CD14-positive monocyte (primary cell): ENCODE results near the gene SMAD3. TPM values are rescaled to one million over a fixed set of nuclear protein-coding genes. Genes with fewer than 3 reads are reported as not detected.

Experiments
- DNase-seq, 3 donors: peaks; one replicate each; pipeline ENCODE4 v3.0.0-alpha.2; 2011 to 2022
- H2AFZ ChIP-seq: 2 replicates; pipeline ENCODE4 v1.6.0; 2012; ENCODE audit warnings: mild to moderate bottlenecking, low read depth, low read length, inconsistent platforms; ENCODE audit not compliant: insufficient read depth, poor library complexity, severe bottlenecking
- H3K27ac ChIP-seq, 2 donors: 1 replicate in 1 of 2; 2 replicates in 1 of 2; pipeline ENCODE4 v1.5.1; 2012 to 2013; ENCODE audit warnings: low read length in 2 of 2, control low read depth in 1 of 2, inconsistent platforms in 1 of 2, low read depth in 1 of 2, mild to moderate bottlenecking in 1 of 2
- H3K27me3 ChIP-seq, 2 donors: one replicate each; pipeline versions ENCODE4 v1.6.0 to v1.6.1; 2011 to 2013; ENCODE audit warnings: low read length in 2 of 2; ENCODE audit not compliant: control insufficient read depth in 2 of 2, insufficient read depth in 2 of 2
- H3K36me3 ChIP-seq, 2 donors: replicated peaks in 1 of 2; 1 replicate in 1 of 2; 2 replicates in 1 of 2; pipeline versions ENCODE4 v1.5.1 to v1.6.1; 2012 to 2013; ENCODE audit warnings: low read length in 2 of 2, control low read depth in 1 of 2, inconsistent platforms in 1 of 2, mild to moderate bottlenecking in 1 of 2; ENCODE audit not compliant: insufficient read depth in 2 of 2, control insufficient read depth in 1 of 2
- H3K4me1 ChIP-seq, 2 donors: 1 replicate in 1 of 2; 2 replicates in 1 of 2; pipeline versions ENCODE4 v1.5.1 to v1.6.1; 2012 to 2013; ENCODE audit warnings: low read length in 2 of 2, control low read depth in 1 of 2, inconsistent platforms in 1 of 2, mild to moderate bottlenecking in 1 of 2, moderate library complexity in 1 of 2; ENCODE audit not compliant: insufficient read depth in 2 of 2, control insufficient read depth in 1 of 2
- H3K4me2 ChIP-seq: replicated peaks from 2 replicates; pipeline ENCODE3; 2012; ENCODE audit warnings: low read length, moderate library complexity, mild to moderate bottlenecking; ENCODE audit not compliant: poor library complexity, severe bottlenecking; ENCODE audit errors: extremely low read depth
- H3K4me3 ChIP-seq, 3 experiments: fragments of 200-600 bp in 1 of 3; sonication (generic) in 1 of 3; replicated peaks in 1 of 3; 1 replicate in 2 of 3; 2 replicates in 1 of 3; pipeline ENCODE4 v1.5.1; 2011 to 2013; ENCODE audit warnings: low read length in 3 of 3, mild to moderate bottlenecking in 3 of 3, control low read depth in 2 of 3, low read depth in 2 of 3, inconsistent platforms in 1 of 3, moderate library complexity in 1 of 3
- H3K79me2 ChIP-seq: 2 replicates; pipeline ENCODE4 v1.6.0; 2012; ENCODE audit warnings: mild to moderate bottlenecking, control low read depth, inconsistent platforms, low read length, moderate library complexity; ENCODE audit not compliant: insufficient read depth
- H3K9ac ChIP-seq: 2 replicates; pipeline ENCODE4 v1.6.0; 2017; ENCODE audit warnings: low read length, mild to moderate bottlenecking; ENCODE audit not compliant: insufficient read depth, poor library complexity, severe bottlenecking
- H3K9me3 ChIP-seq, 2 donors: replicated peaks in 1 of 2; 1 replicate in 1 of 2; 2 replicates in 1 of 2; pipeline versions ENCODE4 v1.5.1 to v1.6.1; 2012 to 2013; ENCODE audit warnings: low read length in 2 of 2, control low read depth in 1 of 2; ENCODE audit not compliant: control insufficient read depth in 1 of 2, insufficient read depth in 1 of 2
- H4K20me1 ChIP-seq: 2 replicates; pipeline ENCODE4 v1.6.0; 2012; ENCODE audit warnings: mild to moderate bottlenecking, low read length, control low read depth, moderate library complexity; ENCODE audit not compliant: insufficient read depth
- H3K27ac Mint-ChIP-seq, 7 donors: one replicate each; pipeline ENCODE4 v1.8.0; 2020; ENCODE audit warnings: mild to moderate bottlenecking in 7 of 7, mixed read lengths in 7 of 7, moderate library complexity in 6 of 7, inconsistent platforms in 2 of 7
- H3K27me3 Mint-ChIP-seq, 3 donors: one replicate each; pipeline ENCODE4 v1.8.0; 2021 to 2022; ENCODE audit warnings: low read depth in 3 of 3, mild to moderate bottlenecking in 3 of 3, mixed read lengths in 3 of 3, moderate library complexity in 3 of 3, inconsistent platforms in 1 of 3
- H3K36me3 Mint-ChIP-seq, 2 donors: one replicate each; pipeline ENCODE4 v1.8.0; 2020; ENCODE audit warnings: mixed read lengths in 2 of 2, inconsistent platforms in 1 of 2, mild to moderate bottlenecking in 1 of 2
- H3K4me1 Mint-ChIP-seq: one replicate; pipeline ENCODE4 v1.8.0; 2020; ENCODE audit warnings: mild to moderate bottlenecking, mixed read lengths
- H3K4me3 Mint-ChIP-seq, 2 donors: one replicate each; pipeline ENCODE4 v1.8.0; 2020; ENCODE audit warnings: mild to moderate bottlenecking in 2 of 2, mixed read lengths in 2 of 2, moderate library complexity in 1 of 2
- H3K9me3 Mint-ChIP-seq, 7 donors: one replicate each; pipeline ENCODE4 v1.8.0; 2020 to 2022; ENCODE audit warnings: mixed read lengths in 7 of 7, mild to moderate bottlenecking in 6 of 7, moderate library complexity in 6 of 7, inconsistent platforms in 2 of 7
- CTCF ChIP-seq: fragments of 200-600 bp; IDR thresholded peaks from one replicate; pipeline ENCODE4 v1.8.0; 2022; ENCODE audit warnings: antibody characterized with exemption, mild to moderate bottlenecking
- WGBS: methylation state at CpG from one replicate; pipeline ENCODE4 v1.1.5; 2013; ENCODE audit warnings: missing lambda C conversion rate; ENCODE audit not compliant: insufficient coverage; 5-methylcytosine and 5-hydroxymethylcytosine counted together
- intact Hi-C, 2 donors: fragments of 100-400 bp; cut with micrococcal nuclease; formaldehyde crosslinking; loops; one replicate each; pipeline versions ENCODE4 v1.15.0 to v1.15.1; 2023
- polyA plus RNA-seq, 3 donors: library from polyadenylated mRNA; depleted of rRNA in 1 of 3; unstranded in 2 of 3; stranded (reverse) in 1 of 3; fragments of 300-500 nt in 2 of 3; fragments of >200 nt in 1 of 3; fragmentation: Illumina TruSeq in 2 of 3; gene quantifications; 1 replicate in 2 of 3; 2 replicates in 1 of 3; pipeline ENCODE4 v1.2.3, GENCODE V29; 2012 to 2021

SMAD3 gene
- polyA plus RNA-seq, 3 donors, result 4.4 to 41.7 (median 5.4) TPM

- TF ChIP-seq CTCF, result no peak
- H3K4me3 Mint-ChIP-seq, result no peak overlapping the region
- H3K4me1 Mint-ChIP-seq, result peaks cover 100% of the 10 kb centered on the region
- peak overlapping the region in 1 of 2 donors; percentile 98 for H3K27ac ChIP-seq
- H3K4me2 ChIP-seq, result no peak overlapping the region
- H4K20me1 ChIP-seq, result no peaks in the 10 kb centered on the region
- H3K27ac Mint-ChIP-seq, result peak overlapping the region; percentile 40 to 99 (median 98)
- H3K27me3 ChIP-seq, result no peaks in the 10 kb centered on the region
- peaks cover 93 to 100% of the 10 kb centered on the region in 2 donors for H3K4me1 ChIP-seq
- peaks cover 1 to 4% (median 2%) of the 10 kb centered on the region in 3 donors for H3K27me3 Mint-ChIP-seq
- peak in 1 of 3 donors; percentile 52 for DNase-seq
- H3K9me3 Mint-ChIP-seq, result peaks cover 0 to 6% (median 0%) of the 10 kb centered on the region in 7 donors
- 85% methylated on average over 7 of the region's 15 CpGs for WGBS
- intact Hi-C loops, result loop anchor here (2.0 to 10.0 kb wide), 4 partner anchors 17 to 65 kb away; no protein-coding TSS in a partner anchor
- no peak overlapping the region for H3K4me3 ChIP-seq
- no peak overlapping the region for H2AFZ ChIP-seq
- H3K9me3 ChIP-seq, result no peaks in the 10 kb centered on the region
- H3K79me2 ChIP-seq, result peaks cover 80% of the 10 kb centered on the region
- H3K9ac ChIP-seq, result peak overlapping the region; percentile 71
- peaks cover 35 to 62% of the 10 kb centered on the region in 2 donors for H3K36me3 Mint-ChIP-seq
- peaks cover 0 to 12% of the 10 kb centered on the region in 2 donors for H3K36me3 ChIP-seq
Measured at GRCh38 chr15:67089217-67090193, 24.1 kb downstream of the SMAD3 start.

- intact Hi-C loops, result loop anchor here in 1 of 2 donors (2.0 to 5.0 kb wide), 3 partner anchors 16 to 57 kb away; no protein-coding TSS in a partner anchor
- WGBS, result 40% methylated on average over 1 of the region's 7 CpGs
- peak overlapping the region; percentile 39 for H3K4me2 ChIP-seq
- H4K20me1 ChIP-seq, result no peaks in the 10 kb centered on the region
- no peak for DNase-seq
- H3K9ac ChIP-seq, result peak overlapping the region; percentile 71
- peaks cover 84% of the 10 kb centered on the region for H3K79me2 ChIP-seq
- H3K27ac Mint-ChIP-seq, result peak overlapping the region; percentile 95 to 99 (median 98)
- peaks cover 41 to 70% of the 10 kb centered on the region in 2 donors for H3K36me3 Mint-ChIP-seq
- no peaks in the 10 kb centered on the region for H3K9me3 ChIP-seq
- peaks cover 84 to 97% of the 10 kb centered on the region in 2 donors for H3K4me1 ChIP-seq
- H3K27me3 Mint-ChIP-seq, result peaks cover 1 to 4% (median 2%) of the 10 kb centered on the region in 3 donors
- no peaks in the 10 kb centered on the region for H3K27me3 ChIP-seq
- peak overlapping the region; percentile 64 to 65 for H3K4me3 Mint-ChIP-seq
- peaks cover 98% of the 10 kb centered on the region for H3K4me1 Mint-ChIP-seq
- peaks cover 0 to 6% (median 0%) of the 10 kb centered on the region in 7 donors for H3K9me3 Mint-ChIP-seq
- H2AFZ ChIP-seq, result no peak overlapping the region
- H3K36me3 ChIP-seq, result peaks cover 0 to 21% of the 10 kb centered on the region in 2 donors
- H3K27ac ChIP-seq, result peak overlapping the region; percentile 65 to 98
- no peak for TF ChIP-seq CTCF
- H3K4me3 ChIP-seq, result peak overlapping the region in 1 of 3 experiments; percentile 46
Measured at GRCh38 chr15:67090297-67091070, 25.1 kb downstream of the SMAD3 start.
